CD4-positive, alpha-beta T cell (primary cell): ENCODE data around the gene DNAH1. TPM values are rescaled to one million over a fixed set of nuclear protein-coding genes. Genes with fewer than 3 reads are reported as not detected.
A peak's percentile ranks its signal among the peaks of the same experiment; 100 is the strongest.

Experiments
- ATAC-seq: fragments of 200-7000 bp; cut with Tn5 transposase; one replicate; pipeline ENCODE4 v1.10.0; 2022; ENCODE audit warnings: mild to moderate bottlenecking; ENCODE audit not compliant: poor library complexity
- CTCF ChIA-PET: fragments of 350-600 bp; sonication (Branson Sonifier 250); formaldehyde crosslinking; loops from one replicate; lab custom pipeline; 2021; ENCODE audit warnings: antibody characterized with exemption, inconsistent platforms; lab: Charles Lee
- POLR2A ChIA-PET: fragments of 350-600 bp; sonication (Branson Sonifier 250); formaldehyde crosslinking; loops from one replicate; lab custom pipeline; 2021; ENCODE audit warnings: antibody characterized with exemption, inconsistent platforms; lab: Charles Lee
- DNase-seq, 14 experiments: peaks; one replicate each; pipeline ENCODE4 v3.0.0-alpha.2; 2013 to 2020; ENCODE audit warnings: mixed read lengths in 2 of 14
- H3K27ac ChIP-seq, 2 donors: one replicate each; pipeline versions ENCODE4 v1.5.1 to v1.7.0; 2013; ENCODE audit warnings: low read length in 2 of 2, low read depth in 1 of 2, mild to moderate bottlenecking in 1 of 2
- H3K27me3 ChIP-seq, 2 experiments: 1 replicate in 1 of 2; 2 replicates in 1 of 2; pipeline versions ENCODE4 v1.6.1 to v1.7.0; 2013; ENCODE audit warnings: low read length in 2 of 2, control low read depth in 1 of 2, mild to moderate bottlenecking in 1 of 2, moderate library complexity in 1 of 2; ENCODE audit not compliant: insufficient read depth in 2 of 2, control insufficient read depth in 1 of 2
- H3K36me3 ChIP-seq: one replicate; pipeline ENCODE4 v1.6.1; 2013; ENCODE audit warnings: low read length, control low read depth; ENCODE audit not compliant: insufficient read depth
- H3K4me1 ChIP-seq: one replicate; pipeline ENCODE4 v1.6.1; 2013; ENCODE audit warnings: low read length, control low read depth; ENCODE audit not compliant: insufficient read depth
- H3K4me3 ChIP-seq: one replicate; pipeline ENCODE4 v1.5.1; 2013; ENCODE audit warnings: mild to moderate bottlenecking, low read length, moderate library complexity
- H3K9me3 ChIP-seq, 2 experiments: 1 replicate in 1 of 2; 2 replicates in 1 of 2; pipeline versions ENCODE4 v1.6.1 to v1.7.0; 2013; ENCODE audit warnings: low read length in 2 of 2, mild to moderate bottlenecking in 2 of 2, control low read depth in 1 of 2, moderate library complexity in 1 of 2; ENCODE audit not compliant: control insufficient read depth in 1 of 2, insufficient read depth in 1 of 2
- H3K27ac Mint-ChIP-seq: one replicate; pipeline ENCODE4 v1.8.0; 2020; ENCODE audit warnings: mixed read lengths
- H3K27me3 Mint-ChIP-seq: one replicate; pipeline ENCODE4 v1.8.0; 2021; ENCODE audit warnings: mixed read lengths
- H3K36me3 Mint-ChIP-seq: one replicate; pipeline ENCODE4 v1.8.0; 2021; ENCODE audit warnings: low read depth, mixed read lengths
- H3K4me1 Mint-ChIP-seq: one replicate; pipeline ENCODE4 v1.8.0; 2021; ENCODE audit warnings: low read depth, mixed read lengths
- H3K4me3 Mint-ChIP-seq: one replicate; pipeline ENCODE4 v1.8.0; 2020; ENCODE audit warnings: mild to moderate bottlenecking, mixed read lengths
- H3K9me3 Mint-ChIP-seq: one replicate; pipeline ENCODE4 v1.8.0; 2020; ENCODE audit warnings: mixed read lengths
- intact Hi-C, 2 experiments: fragments of 100-400 bp; cut with DNase I in 1 of 2; cut with micrococcal nuclease in 1 of 2; formaldehyde crosslinking; loops; one replicate each; pipeline versions ENCODE4 v1.15.1 to v1.9.0; 2023 to 2025; cut with DNase I, micrococcal nuclease
- total RNA-seq, 174 experiments: library from RNA in 2 of 174; stranded (reverse) in 2 of 174; gene quantifications; one replicate each; pipeline ENCODE4 v1.2.3 and lab custom pipeline; 2021 to 2026
- TF ChIP-seq, protein P1 (sequence below): fragments of 200-600 bp; IDR thresholded peaks from one replicate; pipeline ENCODE4 v1.8.0; 2022; ENCODE audit warnings: antibody characterized with exemption, mild to moderate bottlenecking

Gene DNAH1
- total RNA-seq, 2 experiments from 2014 or later: 49.7 to 50.7 TPM

DNA sequence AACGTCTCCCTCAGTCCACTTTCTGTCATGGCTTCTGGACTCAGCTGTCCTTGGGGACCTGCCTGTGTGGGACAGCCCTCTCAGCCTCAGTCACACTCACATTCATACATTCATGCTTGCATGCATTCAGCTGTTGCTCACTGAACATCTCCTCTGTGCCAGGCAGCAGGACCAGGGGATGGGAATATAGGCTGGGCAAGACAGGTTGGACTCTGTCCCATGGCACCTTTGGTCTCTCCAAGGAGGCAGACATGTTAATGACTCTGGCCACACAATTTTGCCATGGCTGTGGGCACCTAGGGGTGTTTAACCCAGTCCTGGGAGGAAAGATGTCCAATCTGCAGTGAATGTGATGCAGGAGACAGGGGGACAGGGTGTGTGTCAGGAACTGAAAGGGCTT is 7.8 kb upstream of the DNAH1 start:
- intact Hi-C loops: no loop called here
- no peak overlapping the region for H3K4me3 Mint-ChIP-seq
- ATAC-seq (no peak), DNase-seq (no peak)
- TF ChIP-seq, protein P1, sequence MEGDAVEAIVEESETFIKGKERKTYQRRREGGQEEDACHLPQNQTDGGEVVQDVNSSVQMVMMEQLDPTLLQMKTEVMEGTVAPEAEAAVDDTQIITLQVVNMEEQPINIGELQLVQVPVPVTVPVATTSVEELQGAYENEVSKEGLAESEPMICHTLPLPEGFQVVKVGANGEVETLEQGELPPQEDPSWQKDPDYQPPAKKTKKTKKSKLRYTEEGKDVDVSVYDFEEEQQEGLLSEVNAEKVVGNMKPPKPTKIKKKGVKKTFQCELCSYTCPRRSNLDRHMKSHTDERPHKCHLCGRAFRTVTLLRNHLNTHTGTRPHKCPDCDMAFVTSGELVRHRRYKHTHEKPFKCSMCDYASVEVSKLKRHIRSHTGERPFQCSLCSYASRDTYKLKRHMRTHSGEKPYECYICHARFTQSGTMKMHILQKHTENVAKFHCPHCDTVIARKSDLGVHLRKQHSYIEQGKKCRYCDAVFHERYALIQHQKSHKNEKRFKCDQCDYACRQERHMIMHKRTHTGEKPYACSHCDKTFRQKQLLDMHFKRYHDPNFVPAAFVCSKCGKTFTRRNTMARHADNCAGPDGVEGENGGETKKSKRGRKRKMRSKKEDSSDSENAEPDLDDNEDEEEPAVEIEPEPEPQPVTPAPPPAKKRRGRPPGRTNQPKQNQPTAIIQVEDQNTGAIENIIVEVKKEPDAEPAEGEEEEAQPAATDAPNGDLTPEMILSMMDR: no peak
- Histone ChIP-seq H3K36me3 (peaks cover 17% of the 10 kb centered on the region), H3K4me3 (no peak overlapping the region), H3K4me1 (peaks cover 31% of the 10 kb centered on the region), H3K27me3 (no peaks in the 10 kb centered on the region), H3K27ac (no peak overlapping the region), H3K9me3 (no peaks in the 10 kb centered on the region)
- ChIA-PET POLR2A (interaction anchor here (1.0 kb wide), 1 partner anchor 86 kb away, joined by 3 read pairs; no protein-coding TSS in a partner anchor), CTCF (no interaction called here)
- peak overlapping the region; percentile 77 for H3K27ac Mint-ChIP-seq
- peaks cover 18% of the 10 kb centered on the region for H3K36me3 Mint-ChIP-seq
- no peaks in the 10 kb centered on the region for H3K9me3 Mint-ChIP-seq
- H3K4me1 Mint-ChIP-seq: peaks cover 30% of the 10 kb centered on the region
- no peaks in the 10 kb centered on the region for H3K27me3 Mint-ChIP-seq

DNA sequence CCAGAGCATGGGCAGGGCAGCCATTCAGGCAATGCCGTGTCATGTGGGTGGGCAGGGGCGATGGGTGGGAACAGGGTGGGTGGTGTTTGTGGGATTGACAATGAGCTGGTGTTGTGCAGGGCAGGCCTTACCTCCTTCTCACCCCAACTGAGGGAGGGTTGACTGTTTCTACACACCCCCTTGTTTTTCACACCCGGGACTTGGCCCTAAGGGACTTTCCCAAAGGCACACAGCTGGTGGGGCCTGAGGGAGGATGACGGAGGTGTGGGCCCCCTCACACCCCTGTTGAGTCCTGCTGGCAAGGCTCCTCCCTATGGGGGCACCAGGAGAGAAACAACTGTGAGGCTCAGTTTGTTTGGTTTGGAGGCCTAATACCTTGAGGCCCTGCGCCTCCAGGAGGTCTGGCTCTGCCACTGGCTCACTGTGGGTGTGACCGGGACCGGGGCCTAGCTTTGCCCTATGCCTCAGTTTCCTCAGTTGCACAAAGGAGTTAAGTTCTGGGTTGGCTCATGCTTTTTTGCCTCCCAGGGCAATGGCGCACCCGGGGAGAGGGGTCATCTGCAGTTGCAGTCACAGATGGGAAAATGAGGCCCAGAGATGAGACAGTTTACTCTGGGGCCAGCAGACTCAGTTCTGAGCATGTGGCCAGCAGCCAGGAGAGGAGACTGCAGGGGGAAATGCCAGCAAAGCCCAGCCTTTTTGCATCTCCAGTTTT is 5.1 kb upstream of the DNAH1 start:
- Mint-ChIP-seq H3K27ac (no peak overlapping the region), H3K36me3 (peaks cover 18% of the 10 kb centered on the region), H3K4me1 (peaks cover 24% of the 10 kb centered on the region), H3K9me3 (no peaks in the 10 kb centered on the region), H3K27me3 (no peaks in the 10 kb centered on the region), H3K4me3 (no peak overlapping the region)
- no peak overlapping the region for H3K27ac ChIP-seq
- TF ChIP-seq, protein P1: no peak
- no peaks in the 10 kb centered on the region for H3K9me3 ChIP-seq
- H3K4me3 ChIP-seq: no peak overlapping the region
- H3K27me3 ChIP-seq: no peaks in the 10 kb centered on the region
- ChIA-PET POLR2A (no interaction called here), CTCF (no interaction called here)
- H3K4me1 ChIP-seq: peaks cover 35% of the 10 kb centered on the region
- H3K36me3 ChIP-seq: peaks cover 13% of the 10 kb centered on the region
- DNase-seq: peak in 5 of 14 experiments; percentile 21 to 74 (median 59)
- intact Hi-C loops: no loop called here
- ATAC-seq: peak; percentile 55

DNA sequence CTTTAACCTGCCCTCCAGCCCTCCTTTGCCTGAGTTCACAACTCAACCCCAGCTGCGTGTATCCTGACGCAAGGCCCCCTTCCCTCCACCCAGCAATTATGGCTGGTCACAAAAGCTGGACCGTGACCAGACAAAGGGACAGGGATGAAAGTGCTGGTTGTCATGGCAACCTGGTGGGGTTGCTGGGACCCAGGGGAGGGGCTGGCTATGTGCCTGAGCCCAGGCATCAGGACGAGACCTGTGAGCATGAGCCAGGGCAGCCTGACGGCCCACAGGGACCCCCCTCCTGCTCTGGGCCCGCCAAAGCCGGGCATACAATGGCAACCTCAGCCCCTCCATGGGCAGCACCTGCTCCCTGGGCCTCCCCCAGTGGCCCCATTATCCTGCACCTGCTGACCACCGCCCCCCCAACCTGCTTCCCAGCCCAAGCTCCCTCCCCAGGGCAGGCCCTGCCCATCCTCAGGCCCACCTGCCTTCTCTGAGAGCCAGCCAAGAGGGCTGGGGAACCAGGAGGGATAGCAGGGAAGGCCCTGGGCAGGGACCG is 4.5 kb upstream of the DNAH1 start:
- ChIA-PET CTCF (no interaction called here), POLR2A (no interaction called here)
- Histone ChIP-seq H3K36me3 (peaks cover 17% of the 10 kb centered on the region), H3K4me1 (peaks cover 33% of the 10 kb centered on the region), H3K27ac (no peak overlapping the region), H3K9me3 (no peaks in the 10 kb centered on the region), H3K4me3 (no peak overlapping the region), H3K27me3 (no peaks in the 10 kb centered on the region)
- Mint-ChIP-seq H3K36me3 (peaks cover 12% of the 10 kb centered on the region), H3K27me3 (no peaks in the 10 kb centered on the region), H3K4me3 (no peak overlapping the region), H3K9me3 (no peaks in the 10 kb centered on the region), H3K4me1 (peaks cover 22% of the 10 kb centered on the region), H3K27ac (no peak overlapping the region)
- intact Hi-C loops: no loop called here
- ATAC-seq: no peak
- TF ChIP-seq, protein P1: no peak
- no peak for DNase-seq
